ENCODE measurements around the gene AGO3. TPM values are rescaled to one million over a fixed set of nuclear protein-coding genes. Genes with fewer than 3 reads are reported as not detected.
A peak's percentile ranks its signal among the peaks of the same experiment; 100 is the strongest.

The AGO3 gene
- total RNA-seq, 2 donors from 2014 or later: 16.7 to 21.4 TPM

GRCh38 chr1:36106269-36106668 is 175.4 kb downstream of the AGO3 start:
- no peak overlapping the region for H3K9ac ChIP-seq (ENCODE audit: low read depth in 2 of 2, low read length in 2 of 2)
- H3K36me3 ChIP-seq: no peaks in the 10 kb centered on the region
- H3K9me3 ChIP-seq: no peaks in the 10 kb centered on the region
- H3K4me3 ChIP-seq: no peak overlapping the region
- no peak overlapping the region for H3K27ac ChIP-seq
- intact Hi-C loops (cut with DNase I): no loop called here
- H3K4me1 ChIP-seq: no peaks in the 10 kb centered on the region
- H3K27me3 ChIP-seq: no peaks in the 10 kb centered on the region
- TF ChIP-seq CTCF (IDR thresholded peaks at IDR 0.05): no peak
- no peak for DNase-seq

- peak; percentile 17 for DNase-seq
- intact Hi-C loops (cut with DNase I): no loop called here
- Histone ChIP-seq H3K36me3 (no peaks in the 10 kb centered on the region), H3K4me1 (no peaks in the 10 kb centered on the region), H3K9ac (ENCODE audit: low read depth in 2 of 2, low read length in 2 of 2) (no peak overlapping the region), H3K27me3 (no peaks in the 10 kb centered on the region), H3K27ac (no peak overlapping the region), H3K9me3 (no peaks in the 10 kb centered on the region), H3K4me3 (no peak overlapping the region)
- TF ChIP-seq CTCF (IDR thresholded peaks at IDR 0.05): no peak
These were observed 176.5 kb downstream of the AGO3 start for GRCh38 chr1:36107394-36107793.

GRCh38 chr1:36108314-36108713 is 177.4 kb downstream of the AGO3 start:
- Histone ChIP-seq H3K4me3 (no peak overlapping the region), H3K9ac (ENCODE audit: low read depth in 2 of 2, low read length in 2 of 2) (no peak overlapping the region), H3K27me3 (no peaks in the 10 kb centered on the region), H3K9me3 (no peaks in the 10 kb centered on the region), H3K36me3 (no peaks in the 10 kb centered on the region), H3K4me1 (no peaks in the 10 kb centered on the region), H3K27ac (no peak overlapping the region)
- intact Hi-C loops (cut with DNase I): no loop called here
- no peak for TF ChIP-seq CTCF (IDR thresholded peaks at IDR 0.05)
- peak; percentile 23 for DNase-seq

GRCh38 chr1:36109041-36109679 is 178.3 kb downstream of the AGO3 start:
- TF ChIP-seq CTCF (IDR thresholded peaks at IDR 0.05): no peak

GRCh38 chr1:36111151-36111550 is 180.2 kb downstream of the AGO3 start:
- H3K9ac ChIP-seq (ENCODE audit: low read depth in 2 of 2, low read length in 2 of 2): no peak overlapping the region
- no peaks in the 10 kb centered on the region for H3K4me1 ChIP-seq
- no peaks in the 10 kb centered on the region for H3K27me3 ChIP-seq
- intact Hi-C loops (cut with DNase I): no loop called here
- H3K4me3 ChIP-seq: no peak overlapping the region
- H3K9me3 ChIP-seq: no peaks in the 10 kb centered on the region
- TF ChIP-seq CTCF (IDR thresholded peaks at IDR 0.05): no peak
- H3K36me3 ChIP-seq: no peaks in the 10 kb centered on the region
- no peak for DNase-seq
- no peak overlapping the region for H3K27ac ChIP-seq

More at GRCh38 chr1:36109041-36109679, 178.3 kb downstream of the AGO3 start:
- H3K36me3 ChIP-seq: no peaks in the 10 kb centered on the region
- H3K4me1 ChIP-seq: no peaks in the 10 kb centered on the region
- H3K4me3 ChIP-seq: no peak overlapping the region
- intact Hi-C loops (cut with DNase I): no loop called here
- no peaks in the 10 kb centered on the region for H3K27me3 ChIP-seq
- H3K9me3 ChIP-seq: no peaks in the 10 kb centered on the region
- no peak for DNase-seq
- no peak overlapping the region for H3K27ac ChIP-seq
- H3K9ac ChIP-seq (ENCODE audit: low read depth in 2 of 2, low read length in 2 of 2): no peak overlapping the region

Measured in colonic mucosa (tissue), 4 donors.